GM08714 (cell line): Measurements from ENCODE around the gene PPT1.
"Not testable (repeated sequence)": the region's sequence is repeated elsewhere in the genome, so short reads cannot be mapped to it uniquely, and the experiment has no call there.

Experiments used
- H3K4me3 ChIP-seq: fragments of 200-500 bp; sonication (Bioruptor generic); 2 replicates; pipeline ENCODE4 v1.5.1; 2014; ENCODE audit warnings: mild to moderate bottlenecking, low read length, inconsistent platforms
- ZNF274 ChIP-seq: IDR thresholded peaks from 2 replicates; pipeline ENCODE4 v1.6.1; 2012; ENCODE audit warnings: mild to moderate bottlenecking, low read depth, low read length

Gene PPT1

GRCh38 chr1:40049725-40050124, 47.3 kb downstream of the PPT1 start:
- no peak overlapping the region for H3K4me3 ChIP-seq

GRCh38 chr1:40047769-40048168, 49.3 kb downstream of the PPT1 start:
- no peak for TF ChIP-seq ZNF274

More at GRCh38 chr1:40049725-40050124, 47.3 kb downstream of the PPT1 start:
- TF ChIP-seq ZNF274: no peak

GRCh38 chr1:40047276-40047675, 49.8 kb downstream of the PPT1 start:
- no peak overlapping the region for H3K4me3 ChIP-seq
- TF ChIP-seq ZNF274: no peak

More at GRCh38 chr1:40047769-40048168, 49.3 kb downstream of the PPT1 start:
- no peak overlapping the region for H3K4me3 ChIP-seq

- no peak for TF ChIP-seq ZNF274
Observed at GRCh38 chr1:40045766-40046165, 51.3 kb downstream of the PPT1 start.

GRCh38 chr1:40045182-40045581, 51.9 kb downstream of the PPT1 start:
- no peak for TF ChIP-seq ZNF274
- H3K4me3 ChIP-seq: no peak overlapping the region

More at GRCh38 chr1:40045766-40046165, 51.3 kb downstream of the PPT1 start:
- H3K4me3 ChIP-seq: no peak overlapping the region

GRCh38 chr1:40044110-40044509, 52.9 kb downstream of the PPT1 start:
- TF ChIP-seq ZNF274: no peak
- no peak overlapping the region for H3K4me3 ChIP-seq

GRCh38 chr1:40042341-40042740, 54.7 kb downstream of the PPT1 start:
- no peak for TF ChIP-seq ZNF274
- peak overlapping the region; percentile 92 for H3K4me3 ChIP-seq

- TF ChIP-seq ZNF274: no peak
Observed at GRCh38 chr1:40041466-40041838, 55.6 kb downstream of the PPT1 start.

GRCh38 chr1:40040511-40041465, 56.3 kb downstream of the PPT1 start, which contains the start of gene CAP1:
Gene CAP1, plus strand, starts transcription at chr1:40040729. Its CDS starts 18,618 bp downstream, at chr1:40059347.
- peak within 1 kb of the TSS; percentile 92 for H3K4me3 ChIP-seq
- TF ChIP-seq ZNF274: no peak

More at GRCh38 chr1:40041466-40041838, 55.6 kb downstream of the PPT1 start:
- H3K4me3 ChIP-seq: peak overlapping the region; percentile 92

- TF ChIP-seq ZNF274: no peak
Observed at GRCh38 chr1:40039757-40040510, 57.1 kb downstream of the PPT1 start.

GRCh38 chr1:40039245-40039756, 57.8 kb downstream of the PPT1 start:
- no peak for TF ChIP-seq ZNF274
- H3K4me3 ChIP-seq: peak overlapping the region; percentile 68

More at GRCh38 chr1:40039757-40040510, 57.1 kb downstream of the PPT1 start:
- peak overlapping the region; percentile 68 for H3K4me3 ChIP-seq

GRCh38 chr1:40038697-40039096, 58.4 kb downstream of the PPT1 start:
- no peak overlapping the region for H3K4me3 ChIP-seq
- no peak for TF ChIP-seq ZNF274

GRCh38 chr1:40037254-40037653, 59.8 kb downstream of the PPT1 start:
- not testable (repeated sequence) for H3K4me3 ChIP-seq

GRCh38 chr1:40036574-40036973, 60.5 kb downstream of the PPT1 start:
- no peak for TF ChIP-seq ZNF274
- H3K4me3 ChIP-seq: no peak overlapping the region
